Brain microvascular endothelial cell (primary cell): Measurements from ENCODE around the gene LHFPL6.

Experiments used
- DNase-seq: peaks from one replicate; pipeline ENCODE4 v3.0.0-alpha.2; 2020
- H3K27ac ChIP-seq: fragments of 250-450 bp; sonication (Bioruptor Pico); 2 replicates; pipeline ENCODE4 v1.5.1; 2020; ENCODE audit warnings: mild to moderate bottlenecking, moderate library complexity
- H3K27me3 ChIP-seq: fragments of 250-450 bp; sonication (Bioruptor Pico); replicated peaks from 2 replicates; pipeline ENCODE4 v1.5.1; 2020; ENCODE audit warnings: mild to moderate bottlenecking
- H3K36me3 ChIP-seq: fragments of 250-450 bp; sonication (Bioruptor Pico); replicated peaks from 2 replicates; pipeline ENCODE4 v1.5.1; 2020; ENCODE audit warnings: mild to moderate bottlenecking
- H3K4me3 ChIP-seq: 2 replicates; pipeline ENCODE4 v1.5.1; 2011; ENCODE audit warnings: low read depth, mild to moderate bottlenecking, control low read depth, low read length, moderate library complexity
- in situ Hi-C: cut with HindIII; loops from 2 replicates; pipeline ENCODE4 v1.10.0; 2017; ENCODE audit warnings: low sequenced_read_pairs, low pct_ligation_motif_present
- TF ChIP-seq, protein P1 (sequence below): IDR thresholded peaks from 2 replicates; pipeline ENCODE4 v1.5.1; 2011; ENCODE audit warnings: low read depth, mild to moderate bottlenecking, moderate library complexity, low read length, control low read depth, inconsistent platforms; ENCODE audit errors: missing control alignments

The LHFPL6 gene

DNA sequence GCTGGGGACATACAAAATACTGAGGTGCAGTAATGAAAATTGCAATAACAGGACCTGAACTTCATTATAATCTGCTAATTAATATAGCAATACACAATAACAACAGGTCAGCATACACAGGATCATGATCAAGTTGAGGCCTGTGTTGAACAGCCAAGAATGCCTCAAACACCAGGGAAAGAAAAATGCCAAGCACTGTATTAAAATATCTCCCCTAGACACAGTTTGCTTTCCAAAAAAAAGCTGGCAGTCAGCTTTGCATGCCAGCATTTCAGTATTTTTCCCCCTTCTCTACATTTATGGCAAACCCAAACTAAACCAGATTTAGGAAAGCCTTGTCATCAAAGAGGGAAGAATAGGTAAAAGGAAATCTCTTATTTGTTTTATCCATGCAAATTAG lies 226.9 kb downstream of the LHFPL6 start:
- in situ Hi-C loops, result no loop called here
- no peak for DNase-seq
- Histone ChIP-seq H3K27ac (no peak overlapping the region), H3K4me3 (no peak overlapping the region), H3K36me3 (no peaks in the 10 kb centered on the region), H3K27me3 (no peaks in the 10 kb centered on the region)
- TF ChIP-seq, protein P1, sequence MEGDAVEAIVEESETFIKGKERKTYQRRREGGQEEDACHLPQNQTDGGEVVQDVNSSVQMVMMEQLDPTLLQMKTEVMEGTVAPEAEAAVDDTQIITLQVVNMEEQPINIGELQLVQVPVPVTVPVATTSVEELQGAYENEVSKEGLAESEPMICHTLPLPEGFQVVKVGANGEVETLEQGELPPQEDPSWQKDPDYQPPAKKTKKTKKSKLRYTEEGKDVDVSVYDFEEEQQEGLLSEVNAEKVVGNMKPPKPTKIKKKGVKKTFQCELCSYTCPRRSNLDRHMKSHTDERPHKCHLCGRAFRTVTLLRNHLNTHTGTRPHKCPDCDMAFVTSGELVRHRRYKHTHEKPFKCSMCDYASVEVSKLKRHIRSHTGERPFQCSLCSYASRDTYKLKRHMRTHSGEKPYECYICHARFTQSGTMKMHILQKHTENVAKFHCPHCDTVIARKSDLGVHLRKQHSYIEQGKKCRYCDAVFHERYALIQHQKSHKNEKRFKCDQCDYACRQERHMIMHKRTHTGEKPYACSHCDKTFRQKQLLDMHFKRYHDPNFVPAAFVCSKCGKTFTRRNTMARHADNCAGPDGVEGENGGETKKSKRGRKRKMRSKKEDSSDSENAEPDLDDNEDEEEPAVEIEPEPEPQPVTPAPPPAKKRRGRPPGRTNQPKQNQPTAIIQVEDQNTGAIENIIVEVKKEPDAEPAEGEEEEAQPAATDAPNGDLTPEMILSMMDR, result no peak

DNA sequence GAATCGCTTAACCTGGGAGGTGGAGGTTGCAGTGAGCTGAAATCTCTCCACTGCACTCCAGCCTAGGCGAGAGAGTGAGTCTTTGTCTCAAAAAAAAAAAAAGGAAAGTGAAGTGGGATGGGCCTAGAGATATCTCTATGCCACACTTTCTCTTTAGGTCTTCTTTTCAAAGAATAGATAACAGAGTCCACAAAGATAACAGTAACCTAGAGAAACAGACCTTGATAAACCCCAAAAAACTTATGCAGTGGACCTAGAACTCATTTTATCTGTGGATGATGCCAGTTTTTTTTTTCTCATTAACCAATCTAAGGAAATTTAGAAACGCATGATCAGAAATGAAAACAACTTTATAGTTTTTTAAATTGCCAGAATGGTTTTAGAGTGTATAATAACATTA lies 227.4 kb downstream of the LHFPL6 start:
- H3K27ac ChIP-seq, result no peak overlapping the region
- TF ChIP-seq, protein P1, result no peak
- no peaks in the 10 kb centered on the region for H3K36me3 ChIP-seq
- DNase-seq, result no peak
- in situ Hi-C loops, result no loop called here
- no peaks in the 10 kb centered on the region for H3K27me3 ChIP-seq
- H3K4me3 ChIP-seq, result no peak overlapping the region

DNA sequence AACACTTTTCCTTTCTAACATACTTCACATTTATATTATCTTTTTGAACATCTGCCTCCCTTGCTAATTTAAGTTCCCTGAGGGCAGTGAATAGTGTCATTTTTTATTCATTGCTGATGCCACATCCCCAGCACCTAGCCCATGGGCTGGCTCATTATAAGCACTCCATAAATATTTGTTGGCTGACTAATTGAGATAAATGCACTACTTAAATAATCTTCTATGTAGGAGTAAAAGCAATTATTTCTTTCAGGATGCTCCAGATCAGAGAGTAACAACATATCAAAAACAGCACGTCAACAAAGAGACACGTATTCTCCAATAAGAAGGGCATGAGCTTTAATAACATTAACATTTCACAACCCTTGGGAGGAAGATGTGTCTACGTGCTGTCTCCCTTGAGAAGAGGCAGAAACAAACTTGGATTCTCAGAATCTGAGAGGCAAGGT lies 228.2 kb downstream of the LHFPL6 start:
- TF ChIP-seq, protein P1, result no peak
- no peak overlapping the region for H3K4me3 ChIP-seq
- no peaks in the 10 kb centered on the region for H3K27me3 ChIP-seq
- DNase-seq, result no peak
- H3K36me3 ChIP-seq, result no peaks in the 10 kb centered on the region
- no peak overlapping the region for H3K27ac ChIP-seq
- in situ Hi-C loops, result no loop called here

DNA sequence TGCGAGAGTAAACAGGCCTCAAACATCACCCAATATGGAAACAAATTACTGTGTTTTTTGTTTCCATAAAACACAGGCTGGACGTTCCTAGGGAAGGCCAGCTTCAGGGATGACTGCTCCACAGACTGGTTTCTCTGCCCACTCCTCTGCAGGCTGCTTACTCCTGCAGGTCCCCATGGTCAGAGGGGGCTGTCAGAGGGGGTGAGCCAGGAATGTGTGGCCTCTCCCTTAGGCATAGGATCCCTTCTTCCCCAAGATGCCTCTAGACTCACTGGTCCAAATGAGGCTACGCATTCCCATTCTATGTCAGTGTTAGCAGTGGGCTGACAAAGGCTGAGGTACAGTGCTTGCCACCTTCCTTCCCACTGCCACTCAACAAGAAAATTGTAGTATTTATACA lies 229.8 kb downstream of the LHFPL6 start:
- Histone ChIP-seq H3K4me3 (no peak overlapping the region), H3K36me3 (no peaks in the 10 kb centered on the region), H3K27ac (no peak overlapping the region), H3K27me3 (no peaks in the 10 kb centered on the region)
- in situ Hi-C loops, result no loop called here
- TF ChIP-seq, protein P1, result no peak
- no peak for DNase-seq

DNA sequence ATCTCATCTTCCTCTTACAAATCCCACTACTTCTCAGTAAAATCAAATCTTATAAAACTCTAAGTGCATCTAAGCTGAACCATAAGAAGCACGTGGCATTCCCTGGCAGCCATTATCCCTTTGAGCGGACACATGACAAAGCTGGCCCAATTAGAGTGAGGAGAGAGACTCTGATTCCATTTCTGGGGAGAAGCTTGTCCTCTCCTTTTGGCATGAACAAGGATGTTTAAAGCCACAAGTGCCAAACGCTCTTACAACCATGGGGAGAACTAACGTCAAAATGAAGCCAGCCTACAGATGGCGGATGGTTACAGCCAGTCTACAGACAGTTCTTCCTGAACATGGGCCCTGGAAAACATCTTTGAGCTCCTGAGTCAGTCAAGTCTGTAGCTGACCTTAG lies 231.3 kb downstream of the LHFPL6 start:
- no peak for DNase-seq
- H3K27me3 ChIP-seq, result no peaks in the 10 kb centered on the region
- in situ Hi-C loops, result no loop called here
- no peak overlapping the region for H3K4me3 ChIP-seq
- TF ChIP-seq, protein P1, result no peak
- no peaks in the 10 kb centered on the region for H3K36me3 ChIP-seq
- no peak overlapping the region for H3K27ac ChIP-seq

DNA sequence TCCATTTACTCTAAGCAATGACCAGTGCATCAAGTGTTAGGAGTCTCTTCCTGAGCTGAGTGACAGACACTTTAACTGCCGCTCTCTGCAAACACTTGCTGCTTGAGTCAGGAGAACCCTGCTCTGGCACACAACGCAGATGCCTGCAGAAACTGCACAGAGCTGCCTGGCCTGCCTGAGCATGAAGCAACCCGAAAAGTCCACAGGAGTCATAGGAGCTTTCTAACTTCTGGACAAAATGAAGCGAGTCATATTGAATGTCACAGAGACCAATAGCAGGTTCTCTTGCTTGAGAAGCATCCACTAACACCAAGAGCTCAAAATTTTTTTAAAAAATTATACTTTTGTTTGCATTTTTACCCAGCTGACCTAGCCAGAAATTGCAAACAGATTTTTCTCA lies 232.4 kb downstream of the LHFPL6 start:
- Histone ChIP-seq H3K27me3 (no peaks in the 10 kb centered on the region), H3K4me3 (no peak overlapping the region), H3K27ac (no peak overlapping the region), H3K36me3 (no peaks in the 10 kb centered on the region)
- in situ Hi-C loops, result no loop called here
- no peak for DNase-seq
- TF ChIP-seq, protein P1, result no peak
